Measurements from ENCODE around the gene RYR3. TPM values are rescaled to one million over a fixed set of nuclear protein-coding genes. Genes with fewer than 3 reads are reported as not detected.

RYR3 gene
- total RNA-seq, 1 donor from 2014 or later: 7.4 TPM

DNA sequence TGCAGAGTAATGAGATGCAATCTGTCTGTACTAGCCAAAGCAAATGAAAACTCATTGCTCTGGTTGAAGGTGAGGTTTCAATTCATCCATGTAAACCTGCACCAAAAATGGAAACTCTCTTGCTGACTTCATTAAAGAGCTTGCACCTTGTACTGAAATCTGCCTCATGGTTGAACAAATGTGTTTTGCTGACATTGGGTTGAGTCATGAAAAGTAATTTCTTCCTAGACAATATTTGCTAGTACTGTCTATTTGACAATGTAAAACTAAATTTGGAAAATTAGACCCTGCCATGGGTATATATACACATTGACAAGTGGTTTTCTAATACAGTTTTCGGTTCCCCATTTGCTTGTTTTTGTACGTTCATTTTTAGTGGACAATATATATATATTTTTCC, 33.3 kb downstream of the RYR3 start:
- no peaks in the 10 kb centered on the region for H3K27me3 Mint-ChIP-seq (ENCODE audit: unreplicated experiment)
- no peak for DNase-seq
- no peak for TF ChIP-seq CTCF (IDR thresholded peaks at IDR 0.05; ENCODE audit: partially characterized antibody, unreplicated experiment)
- H3K36me3 Mint-ChIP-seq (ENCODE audit: unreplicated experiment): no peaks in the 10 kb centered on the region
- no peak overlapping the region for H3K27ac Mint-ChIP-seq (ENCODE audit: unreplicated experiment)
- H3K4me1 Mint-ChIP-seq (ENCODE audit: low read depth, unreplicated experiment): peaks cover 15% of the 10 kb centered on the region
- no peaks in the 10 kb centered on the region for H3K9me3 Mint-ChIP-seq (ENCODE audit: unreplicated experiment)
- H3K4me3 Mint-ChIP-seq (ENCODE audit: unreplicated experiment): no peak overlapping the region

GRCh38 chr15:33344530-33344929, 33.8 kb downstream of the RYR3 start:
- Mint-ChIP-seq H3K4me3 (ENCODE audit: unreplicated experiment) (no peak overlapping the region), H3K4me1 (ENCODE audit: low read depth, unreplicated experiment) (peaks cover 15% of the 10 kb centered on the region), H3K9me3 (ENCODE audit: unreplicated experiment) (no peaks in the 10 kb centered on the region), H3K36me3 (ENCODE audit: unreplicated experiment) (no peaks in the 10 kb centered on the region), H3K27me3 (ENCODE audit: unreplicated experiment) (no peaks in the 10 kb centered on the region), H3K27ac (ENCODE audit: unreplicated experiment) (no peak overlapping the region)
- TF ChIP-seq CTCF (IDR thresholded peaks at IDR 0.05; ENCODE audit: partially characterized antibody, unreplicated experiment): no peak
- DNase-seq: no peak

DNA sequence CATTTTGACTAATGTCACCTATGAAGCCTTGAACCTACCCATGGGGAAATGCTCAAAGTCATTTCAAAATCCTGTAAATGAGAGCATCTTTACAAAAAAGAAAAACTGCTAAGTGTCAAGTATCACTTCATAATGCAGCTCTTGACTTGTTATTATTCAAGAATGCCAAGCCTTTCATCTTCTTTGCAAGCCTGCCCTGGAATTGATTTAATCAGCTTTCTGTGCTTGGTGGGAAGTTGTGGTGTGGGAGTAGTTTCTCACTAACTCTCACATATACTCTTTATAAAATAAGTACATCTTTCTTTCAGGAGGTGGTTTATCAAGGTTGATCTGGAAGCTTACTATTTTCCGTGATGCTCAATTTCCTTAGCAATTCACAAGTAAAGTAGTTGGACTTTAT, 43.6 kb downstream of the RYR3 start:
- Mint-ChIP-seq H3K27me3 (ENCODE audit: unreplicated experiment) (no peaks in the 10 kb centered on the region), H3K36me3 (ENCODE audit: unreplicated experiment) (no peaks in the 10 kb centered on the region), H3K4me3 (ENCODE audit: unreplicated experiment) (no peak overlapping the region), H3K27ac (ENCODE audit: unreplicated experiment) (no peak overlapping the region), H3K9me3 (ENCODE audit: unreplicated experiment) (peaks cover 4% of the 10 kb centered on the region), H3K4me1 (ENCODE audit: low read depth, unreplicated experiment) (no peaks in the 10 kb centered on the region)
- DNase-seq: no peak
- no peak for TF ChIP-seq CTCF (IDR thresholded peaks at IDR 0.05; ENCODE audit: partially characterized antibody, unreplicated experiment)

DNA sequence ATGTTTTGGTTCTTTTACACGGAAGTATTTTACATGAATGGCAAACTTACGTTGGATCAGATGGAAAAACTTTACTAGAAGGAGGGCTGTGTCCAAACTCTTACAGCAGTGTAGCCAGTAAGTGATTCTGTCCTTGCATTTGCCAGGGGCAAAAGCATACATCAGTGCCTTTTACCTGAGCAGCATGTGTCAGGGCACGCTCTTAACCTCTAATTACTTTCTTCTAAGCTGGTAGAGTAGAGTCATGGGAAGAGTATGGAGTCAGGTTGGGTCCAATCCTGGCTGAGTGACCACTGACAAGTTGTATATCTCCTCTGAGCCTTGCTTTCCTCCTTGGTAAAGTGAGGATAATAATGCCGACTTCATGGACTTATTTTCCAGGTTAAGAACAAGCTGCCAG, 47.1 kb downstream of the RYR3 start:
- Mint-ChIP-seq H3K36me3 (ENCODE audit: unreplicated experiment) (no peaks in the 10 kb centered on the region), H3K27ac (ENCODE audit: unreplicated experiment) (no peak overlapping the region), H3K27me3 (ENCODE audit: unreplicated experiment) (no peaks in the 10 kb centered on the region), H3K4me3 (ENCODE audit: unreplicated experiment) (no peak overlapping the region), H3K4me1 (ENCODE audit: low read depth, unreplicated experiment) (no peaks in the 10 kb centered on the region), H3K9me3 (ENCODE audit: unreplicated experiment) (peaks cover 4% of the 10 kb centered on the region)
- DNase-seq: no peak
- TF ChIP-seq CTCF (IDR thresholded peaks at IDR 0.05; ENCODE audit: partially characterized antibody, unreplicated experiment): no peak

DNA sequence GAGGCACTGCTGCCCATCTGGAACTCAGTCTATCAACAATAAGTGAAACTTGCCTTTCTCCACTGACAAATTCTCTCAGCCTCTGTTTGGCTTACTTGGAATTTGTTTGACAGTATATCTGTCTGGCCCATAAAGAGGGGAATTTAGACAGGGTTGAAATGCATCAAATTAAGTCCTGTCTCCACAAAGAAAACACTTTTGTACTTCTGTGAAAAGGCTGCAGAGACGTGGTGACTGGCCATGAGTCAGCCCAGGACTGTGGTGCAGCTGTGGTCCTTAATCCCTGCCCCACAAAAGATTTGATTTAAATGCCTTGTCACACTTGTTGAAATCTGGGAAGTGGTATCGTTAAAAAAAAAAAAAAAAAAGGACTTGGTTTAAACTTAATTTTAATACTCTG, 47.5 kb downstream of the RYR3 start:
- Mint-ChIP-seq H3K27me3 (ENCODE audit: unreplicated experiment) (no peaks in the 10 kb centered on the region), H3K9me3 (ENCODE audit: unreplicated experiment) (peaks cover 4% of the 10 kb centered on the region), H3K4me3 (ENCODE audit: unreplicated experiment) (no peak overlapping the region), H3K36me3 (ENCODE audit: unreplicated experiment) (no peaks in the 10 kb centered on the region), H3K4me1 (ENCODE audit: low read depth, unreplicated experiment) (no peaks in the 10 kb centered on the region), H3K27ac (ENCODE audit: unreplicated experiment) (no peak overlapping the region)
- no peak for DNase-seq
- no peak for TF ChIP-seq CTCF (IDR thresholded peaks at IDR 0.05; ENCODE audit: partially characterized antibody, unreplicated experiment)
